Measurements from ENCODE around the gene CBLN1.
"Not testable (repeated sequence)": the region's sequence is repeated elsewhere in the genome, so short reads cannot be mapped to it uniquely, and the experiment has no call there.

CBLN1 gene

DNA sequence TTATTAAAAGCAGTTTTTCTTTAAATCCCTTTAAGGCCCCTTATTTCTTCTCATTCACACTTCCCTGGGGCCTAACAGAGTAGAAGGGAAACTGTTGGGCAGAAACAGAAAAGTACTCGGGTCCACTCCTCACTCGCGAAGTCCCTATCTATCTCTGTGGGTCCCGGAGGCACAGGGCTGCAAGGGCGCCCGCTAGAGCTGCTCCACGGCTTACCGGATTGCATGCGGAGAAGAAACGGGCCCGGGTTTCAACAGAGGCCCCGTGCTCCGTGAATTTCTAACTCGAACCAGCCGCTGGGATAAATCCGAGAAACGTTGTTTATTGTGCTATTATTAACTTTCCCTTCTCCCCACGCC, 4.3 kb downstream of the CBLN1 start:
- no peak for DNase-seq

DNA sequence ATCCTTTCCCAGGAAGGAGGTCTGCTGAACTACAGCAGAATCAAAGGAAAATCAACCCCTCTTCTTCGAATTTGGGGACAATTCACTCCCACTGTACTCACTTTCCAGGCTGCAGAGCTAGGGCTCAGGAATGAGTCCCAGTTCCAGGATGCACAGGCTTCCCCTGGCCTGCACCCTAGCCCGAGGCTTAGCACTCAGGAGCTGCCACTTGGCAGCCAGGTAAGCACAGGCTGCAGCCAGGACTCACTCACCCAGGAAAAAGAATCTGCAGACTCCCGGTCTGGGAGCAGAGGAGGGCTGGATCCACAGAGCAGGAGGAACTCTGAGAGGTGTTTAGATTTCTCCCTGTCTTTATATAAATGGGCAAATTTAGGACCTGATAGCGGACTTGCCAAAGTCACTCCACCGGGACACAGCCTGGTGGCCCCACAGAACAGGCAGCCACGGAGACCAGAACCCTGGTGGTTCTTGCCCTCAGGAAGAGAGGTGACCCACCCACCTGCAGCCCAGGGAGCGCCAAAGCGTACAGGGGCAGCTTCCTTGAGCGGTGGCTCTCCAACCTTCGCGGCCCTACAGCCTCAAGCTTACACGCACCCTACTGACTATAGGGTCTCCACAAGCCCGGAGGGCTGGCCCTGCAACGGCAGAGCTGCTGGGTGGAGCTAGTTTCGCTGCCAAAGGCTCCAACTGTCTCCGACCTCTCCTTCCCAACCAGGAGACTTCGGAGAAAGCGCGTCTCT, 4.8 kb downstream of the CBLN1 start:
- DNase-seq = no peak

DNA sequence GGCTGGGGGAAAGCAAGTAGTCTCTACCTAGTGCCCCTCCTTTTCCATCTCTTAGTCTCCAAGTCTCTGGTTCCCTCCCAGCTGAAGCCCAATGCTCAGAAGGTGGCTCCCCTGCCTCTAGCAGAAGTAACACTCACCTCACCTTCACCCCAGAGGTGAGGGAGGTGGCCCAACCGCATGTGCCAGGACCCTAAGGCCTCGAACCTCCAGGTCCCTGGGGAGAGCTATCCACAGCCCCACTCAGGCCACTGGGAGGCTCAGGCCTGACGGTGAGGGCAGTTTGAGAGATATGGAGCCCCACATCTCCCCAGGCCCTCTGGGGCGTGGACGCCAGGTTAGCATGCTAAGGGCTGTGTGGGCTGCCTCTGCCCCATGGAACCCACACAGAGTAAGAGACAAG, 5.8 kb downstream of the CBLN1 start:
- DNase-seq = no peak

DNA sequence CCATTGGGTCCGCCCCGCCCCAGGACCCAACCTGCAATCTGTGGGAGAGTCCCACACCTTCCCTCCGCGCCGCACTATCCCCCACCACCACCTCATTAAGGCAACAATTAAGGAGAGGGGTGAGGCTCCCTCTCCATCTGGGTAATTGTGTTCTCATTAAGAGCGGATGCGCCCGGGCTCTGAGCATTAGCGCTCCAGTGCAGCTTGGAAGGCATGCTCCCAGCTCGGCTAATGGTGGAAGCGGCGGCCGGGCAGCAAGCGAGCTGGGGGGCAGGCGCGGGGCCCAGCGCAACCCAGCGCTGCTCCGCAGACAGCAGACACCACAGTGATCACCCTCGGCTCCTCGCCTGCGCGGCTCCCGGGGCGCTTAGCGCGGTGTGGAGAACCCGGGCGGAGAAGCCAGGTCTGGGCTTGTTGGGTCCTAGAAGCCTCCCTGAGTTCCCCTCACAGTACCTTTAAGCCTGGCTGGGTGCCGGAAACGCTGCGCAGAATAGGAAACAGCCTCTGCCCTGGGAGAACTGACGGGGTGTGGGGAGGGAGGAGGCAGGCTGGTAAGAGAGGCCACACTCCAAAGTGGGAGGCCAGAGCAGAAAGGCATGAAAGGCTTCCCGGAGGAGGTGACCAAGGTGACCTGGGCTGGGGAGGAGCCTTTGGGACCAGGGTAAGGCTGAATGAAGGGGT, 6.4 kb downstream of the CBLN1 start:
- DNase-seq = no peak

DNA sequence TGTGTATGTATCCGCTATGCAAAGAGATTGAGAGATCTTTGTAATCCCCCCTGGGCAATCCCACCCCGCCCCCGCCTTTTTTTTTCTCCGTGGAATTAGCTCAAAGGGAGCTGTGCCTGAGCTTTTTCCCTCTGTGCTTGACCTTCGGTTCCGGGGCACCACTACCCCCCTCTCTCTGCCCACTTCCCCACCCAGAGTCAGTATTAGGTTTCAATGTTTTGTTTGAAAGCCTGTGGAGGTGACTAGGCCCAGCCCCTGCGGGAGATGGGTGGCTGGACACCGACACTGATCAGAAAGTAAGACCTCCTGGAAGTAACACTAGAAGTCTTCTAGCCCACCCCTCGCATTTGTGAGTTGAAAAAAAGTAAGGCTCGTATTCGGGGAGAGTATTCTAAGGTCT, 7.0 kb downstream of the CBLN1 start:
- DNase-seq = no peak

DNA sequence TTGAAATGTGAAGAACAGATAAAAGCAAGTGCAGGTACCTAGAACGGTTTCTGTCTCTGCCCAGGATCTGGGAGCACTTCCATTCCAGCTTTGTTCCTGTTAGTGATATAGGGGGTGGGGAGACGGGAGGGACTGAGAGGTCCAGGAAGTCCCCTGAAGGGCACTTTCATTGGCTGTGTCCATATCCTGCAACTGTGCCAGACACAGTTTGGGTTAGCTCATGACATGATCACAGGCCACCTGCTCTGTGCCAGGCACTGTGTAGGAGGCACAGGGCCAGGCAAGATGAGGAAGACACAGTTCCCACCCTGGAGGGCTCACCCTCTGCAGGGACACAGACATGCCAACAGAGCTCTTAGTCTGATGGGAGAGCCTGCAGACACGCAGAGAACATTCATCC, 7.9 kb downstream of the CBLN1 start:
- DNase-seq = no peak

DNA sequence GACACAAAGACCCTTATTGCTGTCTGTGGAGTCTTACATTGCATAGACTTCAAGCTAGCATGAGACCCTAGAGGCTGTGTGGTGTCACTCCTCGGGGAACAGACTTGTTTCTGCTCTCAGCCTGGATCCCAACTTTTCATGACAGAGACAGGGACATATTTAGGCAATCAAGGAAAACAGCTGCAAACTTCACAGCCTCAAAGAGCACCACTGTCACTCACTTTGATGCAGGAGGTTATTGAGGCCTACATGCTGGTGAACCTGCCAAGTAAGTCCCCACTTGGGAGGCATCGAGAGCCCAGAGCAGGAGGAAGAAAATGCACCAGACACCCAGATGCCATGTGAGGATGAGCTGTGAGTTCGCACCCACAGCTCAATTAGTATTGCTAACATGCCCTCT, 10.3 kb downstream of the CBLN1 start:
- DNase-seq = no peak

DNA sequence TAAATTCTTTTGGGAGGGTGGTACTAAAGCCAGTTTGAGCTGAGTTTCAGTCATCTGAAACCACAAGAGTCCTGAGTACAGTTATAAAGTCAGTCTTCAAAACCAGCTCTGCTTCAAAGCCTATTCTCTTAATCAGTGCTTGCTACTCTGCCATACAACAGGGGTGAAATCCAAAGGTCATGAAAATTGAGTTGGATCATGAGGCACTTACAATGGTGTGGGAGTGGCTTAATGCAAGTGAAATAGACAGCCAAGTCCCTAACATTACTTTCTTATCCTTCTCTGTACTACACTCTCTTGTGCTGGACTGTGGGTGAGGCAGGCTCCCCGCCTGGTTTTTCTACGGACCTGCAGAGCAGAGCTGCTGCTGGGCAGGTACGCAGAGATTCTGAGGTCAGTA, 12.4 kb downstream of the CBLN1 start:
- no peak for DNase-seq

DNA sequence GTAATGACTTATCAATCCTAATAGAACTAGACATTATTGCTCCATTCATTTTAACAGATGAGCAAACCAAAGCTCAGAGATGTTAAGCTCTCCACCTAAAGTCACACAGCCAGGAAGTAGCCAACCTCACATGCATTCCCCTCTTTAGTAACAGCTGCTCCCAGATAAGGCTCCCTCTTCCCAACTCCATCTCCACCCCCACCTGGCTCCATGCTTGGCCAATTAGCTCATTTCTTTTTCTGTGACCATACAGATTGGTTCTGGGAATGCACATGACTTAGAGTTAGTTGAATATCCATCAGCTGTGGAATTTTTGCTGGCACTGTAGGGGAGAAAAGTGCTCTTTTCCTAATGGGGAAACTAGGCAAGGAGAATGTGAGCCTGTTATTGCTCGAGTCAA, 13.0 kb downstream of the CBLN1 start:
- no peak for DNase-seq

DNA sequence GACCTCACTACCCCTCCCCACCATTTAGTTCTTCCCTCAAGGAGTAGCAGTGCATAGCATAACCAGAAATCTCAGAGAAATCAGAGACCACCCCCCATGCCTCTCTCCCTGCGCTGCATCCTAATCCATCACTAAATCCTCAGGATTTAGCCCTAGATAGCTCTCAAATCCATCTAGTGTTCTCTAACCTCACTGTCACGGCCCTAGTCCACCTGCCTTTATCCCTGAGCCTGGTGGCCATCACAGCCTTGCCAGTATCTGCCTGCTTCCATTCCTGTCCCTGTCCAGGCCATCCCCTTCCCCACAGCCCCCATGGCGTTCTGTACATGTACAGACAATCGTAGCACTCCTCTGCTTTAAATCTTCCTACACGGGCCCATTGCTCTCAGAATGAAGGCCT, 19.1 kb downstream of the CBLN1 start:
- DNase-seq = no peak

DNA sequence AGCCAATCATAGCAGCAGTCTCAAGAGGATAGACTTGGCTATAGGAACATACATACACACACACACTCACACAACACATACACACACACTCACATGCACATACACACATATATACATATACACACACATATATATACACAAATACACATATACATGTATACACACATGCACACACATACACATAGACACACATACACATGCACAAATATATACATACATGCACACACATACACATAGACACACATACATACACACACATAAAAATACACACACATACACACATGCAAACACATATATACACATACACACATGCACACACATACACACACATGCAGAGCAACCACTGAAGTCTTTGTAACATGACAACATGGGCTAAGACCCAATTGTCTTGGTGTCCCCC, 19.7 kb downstream of the CBLN1 start:
- no peak for DNase-seq

DNA sequence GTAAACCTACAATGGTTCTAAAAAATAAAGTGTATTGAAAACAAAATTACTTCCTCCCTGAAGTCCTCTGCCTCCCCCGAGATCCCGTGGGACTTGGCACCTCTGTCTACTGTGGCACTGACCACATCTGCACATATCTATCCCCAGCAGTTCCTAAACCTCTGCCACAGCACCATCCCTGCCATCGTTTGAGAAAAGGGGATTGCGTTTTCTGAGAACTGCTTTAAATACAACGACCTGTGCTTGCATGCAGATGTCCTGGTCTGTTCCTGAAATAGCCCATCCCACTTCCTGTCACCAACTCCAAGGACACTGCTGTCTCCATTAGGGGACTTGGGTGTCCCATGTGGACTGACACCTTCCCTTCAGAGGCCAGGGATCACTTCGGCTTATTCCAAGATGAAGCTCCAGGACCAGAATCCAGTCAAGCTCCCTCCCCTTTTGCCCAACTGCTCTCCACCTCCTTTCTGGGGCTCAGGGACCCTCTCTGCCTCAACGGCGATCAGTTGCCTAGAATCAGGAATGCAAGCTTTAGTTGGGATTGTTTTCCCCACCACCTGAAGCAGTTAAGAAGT, 20.6 kb downstream of the CBLN1 start:
- no peak for DNase-seq

DNA sequence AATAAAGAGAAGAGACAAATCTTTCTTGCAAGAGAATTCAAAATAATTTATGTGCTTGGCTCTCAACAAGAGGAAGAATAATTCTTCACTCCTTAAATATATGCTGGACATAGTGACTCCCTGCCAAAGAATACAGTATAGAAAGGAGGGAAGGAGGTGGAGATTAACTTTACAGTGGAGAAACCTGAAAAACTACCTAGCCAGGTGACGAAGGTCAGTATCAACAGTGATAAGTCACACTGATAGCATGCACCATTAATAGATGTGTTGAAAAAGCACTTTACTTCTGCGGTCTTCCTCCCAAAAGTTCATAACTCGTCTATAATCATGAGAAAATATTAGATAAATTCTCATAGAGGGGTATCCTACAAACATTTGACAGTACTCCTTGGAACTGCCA, 21.4 kb downstream of the CBLN1 start:
- DNase-seq = no peak

DNA sequence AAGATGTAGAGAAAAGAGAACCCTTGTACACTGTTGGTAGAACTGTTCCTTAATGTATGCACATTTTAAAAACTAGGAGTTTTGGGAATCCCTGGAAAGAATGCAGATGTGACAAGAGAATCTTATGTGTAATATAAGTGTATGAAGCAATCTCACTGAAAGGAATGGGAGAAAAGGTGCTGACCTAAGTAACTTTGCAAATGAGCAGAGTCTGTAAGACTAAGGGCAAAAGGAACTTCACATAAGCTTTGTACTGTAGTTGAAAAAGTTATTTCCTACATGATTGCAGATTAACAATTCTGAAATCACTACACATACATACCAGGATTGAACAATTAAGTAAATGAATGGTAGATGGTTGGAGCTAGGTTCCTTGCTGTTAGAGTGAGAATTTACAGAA, 22.3 kb downstream of the CBLN1 start:
- DNase-seq = no peak

DNA sequence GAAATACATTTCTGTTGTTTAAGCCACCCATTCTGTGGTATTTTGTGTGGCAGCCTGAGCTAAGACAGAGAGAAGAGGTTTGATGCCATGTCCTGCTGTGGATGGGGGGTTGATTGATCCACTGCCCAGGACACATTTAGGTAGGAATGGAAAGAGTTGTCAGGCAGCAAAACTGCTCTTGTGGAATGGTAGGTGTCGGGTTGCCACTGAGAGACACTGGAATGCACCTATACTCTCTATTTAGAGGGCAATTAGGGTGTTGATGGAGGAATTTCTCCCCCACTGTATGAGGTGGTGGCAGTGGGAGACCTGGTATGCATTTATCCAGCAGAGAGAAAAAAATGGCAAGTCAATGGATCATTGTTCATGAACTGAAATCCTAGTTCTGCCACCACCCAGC, 30.9 kb downstream of the CBLN1 start:
- DNase-seq = no peak

DNA sequence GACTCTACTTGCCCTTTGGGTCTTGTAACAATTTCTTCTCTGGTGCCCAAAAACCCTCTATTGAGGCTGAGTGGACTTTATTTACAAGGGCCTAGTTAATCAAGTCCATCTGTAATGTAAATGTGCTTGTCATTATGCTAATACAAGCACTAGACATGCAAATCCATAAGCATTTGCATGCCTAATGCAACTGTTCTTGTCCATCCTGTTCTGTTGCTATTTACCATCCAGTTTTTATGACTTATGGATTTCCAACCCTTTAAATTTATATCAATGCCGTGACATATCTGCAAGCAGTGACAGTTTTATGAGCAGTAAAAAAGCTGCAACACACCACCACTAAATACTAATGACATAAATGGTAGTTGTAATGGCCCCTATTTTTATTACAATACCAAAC, 33.4 kb downstream of the CBLN1 start:
- DNase-seq = no peak

DNA sequence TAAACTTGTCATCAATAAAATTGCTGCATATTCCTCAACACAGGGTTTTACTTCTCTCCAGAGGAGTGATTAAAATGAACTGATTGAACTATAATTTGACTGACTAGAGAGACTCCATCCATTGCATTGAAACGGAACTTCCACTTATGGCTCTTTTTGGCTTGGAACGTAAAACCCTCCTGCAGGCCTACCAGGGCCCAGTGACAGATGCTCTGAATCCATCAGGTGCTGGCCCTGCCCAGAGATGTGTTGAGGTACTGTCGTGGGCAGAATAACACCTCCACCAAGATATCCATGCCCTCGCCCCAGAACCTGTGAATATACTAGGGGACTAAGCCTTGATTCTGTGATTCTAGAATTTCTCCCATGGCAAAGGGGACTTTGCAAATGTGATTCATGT, 45.4 kb downstream of the CBLN1 start:
- no peak for DNase-seq

DNA sequence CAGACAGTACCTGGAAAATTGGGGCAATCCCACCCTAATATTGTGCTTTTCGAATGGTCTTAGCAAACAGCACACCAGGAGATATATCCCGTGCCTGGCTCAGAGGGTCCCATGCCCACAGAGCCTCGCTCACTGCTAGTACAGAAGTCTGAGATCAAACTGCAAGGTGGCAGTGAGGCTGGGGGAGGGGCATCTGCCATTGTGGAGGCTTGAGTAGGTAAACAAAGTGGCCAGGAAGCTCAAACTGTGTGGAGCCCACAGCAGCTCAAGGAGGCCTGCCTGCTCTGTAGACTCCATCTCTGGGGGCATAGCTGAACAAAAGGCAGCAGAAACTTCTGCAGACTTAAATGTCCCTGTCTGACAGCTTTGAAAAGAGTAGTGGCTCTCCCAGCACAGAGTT, 53.3 kb downstream of the CBLN1 start:
- not testable (repeated sequence) for DNase-seq

All from NCI-H510A treated with DMSO at 0.1 percent for 48 hours (cell line).